BJ (cell line): ENCODE data around the gene ABCB1. TPM values are rescaled to one million over a fixed set of nuclear protein-coding genes. Genes with fewer than 3 reads are reported as not detected.

ENCODE experiments used
- CTCF ChIA-PET: fragments of 350-600 bp; formaldehyde crosslinking; extraction: SDS; loops from one replicate; lab custom pipeline; 2021; ENCODE audit warnings: antibody characterized with exemption, inconsistent platforms; lab: Yijun Ruan, JAX
- POLR2A ChIA-PET: fragments of 300-600 bp; sonication (Branson Sonifier 250); formaldehyde crosslinking; extraction: SDS; loops from one replicate; lab custom pipeline; 2021; ENCODE audit warnings: antibody characterized with exemption; lab: Charles Lee
- DNase-seq: peaks from one replicate; pipeline ENCODE4 v3.0.0-alpha.2; 2011; ENCODE audit warnings: low read depth
- H3K27me3 ChIP-seq: 2 replicates; pipeline ENCODE4 v1.6.0; 2011; ENCODE audit warnings: low read length; ENCODE audit not compliant: control insufficient read depth, insufficient read depth
- H3K36me3 ChIP-seq: 2 replicates; pipeline ENCODE4 v1.5.1; 2011; ENCODE audit warnings: low read length; ENCODE audit not compliant: control insufficient read depth, insufficient read depth
- H3K4me3 ChIP-seq: 2 replicates; pipeline ENCODE4 v1.5.1; 2011; ENCODE audit warnings: low read depth, mild to moderate bottlenecking, control low read depth, low read length
- polyA plus RNA-seq: library from polyadenylated mRNA; depleted of rRNA; stranded (reverse); fragments of >200 nt; gene quantifications from 2 replicates; pipeline ENCODE4 v1.2.3, GENCODE V29; 2011
- TF ChIP-seq, protein P1 (sequence below): IDR thresholded peaks from 2 replicates; pipeline ENCODE4 v1.5.1; 2011; ENCODE audit warnings: low read depth, mild to moderate bottlenecking, control low read depth, inconsistent platforms, low read length, moderate library complexity; ENCODE audit not compliant: insufficient read depth

Gene ABCB1
- polyA plus RNA-seq, 1 experiment: 0.25 TPM

DNA sequence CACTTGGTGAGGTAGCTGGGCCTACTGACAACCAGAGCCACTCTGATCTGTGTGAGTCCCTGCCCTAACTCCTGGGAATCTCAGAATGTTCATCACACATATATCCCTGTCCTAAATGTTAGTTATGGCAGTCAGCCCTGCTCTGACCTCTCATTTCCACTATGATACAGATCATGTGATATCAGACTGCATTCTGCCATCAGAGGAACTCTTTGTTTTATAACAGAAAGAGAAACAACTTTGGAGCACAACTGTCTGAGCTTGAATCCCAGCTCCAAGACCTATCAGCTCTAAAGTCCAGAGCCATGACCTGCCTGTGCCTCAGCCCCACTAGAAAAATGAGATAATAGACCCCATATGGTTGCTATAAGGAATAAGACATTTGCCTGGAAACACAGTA lies 70.6 kb downstream of the ABCB1 start:
- ChIA-PET POLR2A (no interaction called here), CTCF (no interaction called here)
- no peak overlapping the region for H3K4me3 ChIP-seq
- H3K27me3 ChIP-seq: no peaks in the 10 kb centered on the region
- TF ChIP-seq, protein P1, sequence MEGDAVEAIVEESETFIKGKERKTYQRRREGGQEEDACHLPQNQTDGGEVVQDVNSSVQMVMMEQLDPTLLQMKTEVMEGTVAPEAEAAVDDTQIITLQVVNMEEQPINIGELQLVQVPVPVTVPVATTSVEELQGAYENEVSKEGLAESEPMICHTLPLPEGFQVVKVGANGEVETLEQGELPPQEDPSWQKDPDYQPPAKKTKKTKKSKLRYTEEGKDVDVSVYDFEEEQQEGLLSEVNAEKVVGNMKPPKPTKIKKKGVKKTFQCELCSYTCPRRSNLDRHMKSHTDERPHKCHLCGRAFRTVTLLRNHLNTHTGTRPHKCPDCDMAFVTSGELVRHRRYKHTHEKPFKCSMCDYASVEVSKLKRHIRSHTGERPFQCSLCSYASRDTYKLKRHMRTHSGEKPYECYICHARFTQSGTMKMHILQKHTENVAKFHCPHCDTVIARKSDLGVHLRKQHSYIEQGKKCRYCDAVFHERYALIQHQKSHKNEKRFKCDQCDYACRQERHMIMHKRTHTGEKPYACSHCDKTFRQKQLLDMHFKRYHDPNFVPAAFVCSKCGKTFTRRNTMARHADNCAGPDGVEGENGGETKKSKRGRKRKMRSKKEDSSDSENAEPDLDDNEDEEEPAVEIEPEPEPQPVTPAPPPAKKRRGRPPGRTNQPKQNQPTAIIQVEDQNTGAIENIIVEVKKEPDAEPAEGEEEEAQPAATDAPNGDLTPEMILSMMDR: no peak
- H3K36me3 ChIP-seq: no peaks in the 10 kb centered on the region
- no peak for DNase-seq

DNA sequence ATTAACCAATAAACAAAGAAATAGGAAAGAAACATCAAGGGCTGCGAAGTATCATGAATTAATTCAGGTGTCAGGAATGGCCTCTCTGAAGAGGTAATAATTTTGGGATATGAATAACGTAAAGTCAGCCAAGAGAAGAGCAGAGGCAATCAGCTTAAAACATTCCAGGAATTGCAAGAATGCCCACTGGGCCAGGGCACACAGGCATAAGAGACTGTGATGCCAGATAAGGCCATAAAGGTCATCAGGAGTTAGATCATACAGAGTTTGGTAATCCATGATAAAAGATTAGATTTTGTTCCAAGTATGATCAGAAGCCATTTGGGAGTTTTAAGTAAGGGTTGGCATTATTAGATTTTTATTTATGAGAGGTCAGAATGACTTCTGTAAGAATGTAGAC lies 72.0 kb downstream of the ABCB1 start:
- H3K36me3 ChIP-seq: no peaks in the 10 kb centered on the region
- no peaks in the 10 kb centered on the region for H3K27me3 ChIP-seq
- TF ChIP-seq, protein P1: no peak
- ChIA-PET CTCF (no interaction called here), POLR2A (no interaction called here)
- DNase-seq: no peak
- H3K4me3 ChIP-seq: no peak overlapping the region

DNA sequence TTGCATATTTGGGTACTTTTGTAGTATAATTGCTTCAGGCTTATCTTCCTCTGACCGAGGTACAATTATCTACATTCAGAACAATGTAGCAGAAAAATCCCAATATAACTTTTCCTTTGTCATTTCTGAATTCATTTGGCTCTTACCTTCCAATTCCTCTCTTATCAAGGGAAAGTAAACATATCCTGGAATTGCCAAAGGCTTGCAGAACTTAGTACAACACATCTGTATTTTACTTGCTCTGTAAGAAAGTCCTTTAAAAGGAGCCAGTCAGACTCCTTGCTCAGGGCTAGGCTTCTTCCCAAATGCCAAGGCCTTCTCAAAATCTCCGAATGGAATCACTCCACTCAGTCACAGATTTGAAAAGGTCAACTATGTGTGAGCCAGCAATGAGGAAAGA lies 81.9 kb downstream of the ABCB1 start:
- TF ChIP-seq, protein P1: no peak
- CTCF ChIA-PET: interaction anchor here (0.5 kb wide), 1 partner anchor 224 kb away, joined by 3 read pairs; no protein-coding TSS in a partner anchor
- POLR2A ChIA-PET: no interaction called here
- no peaks in the 10 kb centered on the region for H3K27me3 ChIP-seq
- H3K36me3 ChIP-seq: no peaks in the 10 kb centered on the region
- no peak for DNase-seq
- no peak overlapping the region for H3K4me3 ChIP-seq

DNA sequence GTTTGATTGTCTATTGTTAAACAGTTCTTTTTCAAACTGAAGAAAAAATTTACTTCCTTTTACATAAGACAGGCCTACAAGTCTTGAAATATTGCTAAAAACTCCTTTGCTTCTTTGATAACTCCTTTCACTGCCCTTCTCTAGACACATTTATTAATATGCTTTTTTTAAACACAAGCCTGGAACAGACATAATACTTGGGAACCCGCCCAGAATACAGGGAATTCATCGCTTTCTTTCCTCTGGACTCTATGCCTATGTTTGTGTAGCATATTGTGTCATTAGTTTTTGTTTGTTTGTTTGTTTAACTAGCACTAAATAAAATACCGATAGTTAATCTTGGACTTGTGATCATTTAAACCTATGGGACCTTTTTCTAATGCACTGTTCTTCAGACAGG lies 82.8 kb downstream of the ABCB1 start:
- Histone ChIP-seq H3K36me3 (no peaks in the 10 kb centered on the region), H3K4me3 (no peak overlapping the region), H3K27me3 (no peaks in the 10 kb centered on the region; the same call in 1 of the 2 replicates)
- ChIA-PET POLR2A (no interaction called here), CTCF (interaction anchor here (0.6 kb wide), 1 partner anchor 48 kb away, joined by 3 read pairs; no protein-coding TSS in a partner anchor)
- DNase-seq: no peak
- TF ChIP-seq, protein P1: no peak

DNA sequence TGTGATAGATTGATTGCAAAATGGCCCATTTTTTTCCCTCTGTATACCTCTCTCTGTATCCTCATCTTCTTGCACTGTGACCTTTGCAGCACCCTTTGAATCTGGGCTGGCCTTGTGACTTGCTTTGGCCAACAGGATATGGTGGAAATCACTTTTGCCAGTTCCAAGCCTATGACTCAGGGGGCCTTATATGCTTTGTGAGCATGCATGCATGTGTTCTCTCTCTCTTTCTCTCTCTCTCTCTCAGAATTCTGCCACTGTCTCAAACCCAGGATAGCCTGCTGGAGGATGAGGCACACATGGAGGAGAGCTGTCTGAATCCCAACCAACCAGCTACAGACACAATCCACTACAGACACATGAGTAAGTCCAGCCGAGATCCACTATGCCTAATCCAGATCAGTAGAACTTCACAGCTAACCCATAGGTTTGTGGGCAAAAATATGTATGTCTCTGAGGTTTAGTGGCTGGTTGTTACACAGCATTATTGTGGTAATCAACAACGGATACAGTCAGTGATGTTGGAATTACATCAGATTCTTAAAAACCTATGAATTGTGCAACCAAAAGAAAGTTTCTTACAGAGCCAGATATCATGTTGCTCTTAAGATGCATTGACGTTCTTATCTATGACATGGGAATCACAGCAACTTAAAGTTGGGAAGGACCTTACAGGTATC lies 83.4 kb downstream of the ABCB1 start:
- POLR2A ChIA-PET: no interaction called here
- no peaks in the 10 kb centered on the region; the same call in 1 of the 2 replicates for H3K27me3 ChIP-seq
- TF ChIP-seq, protein P1: no peak
- no peaks in the 10 kb centered on the region for H3K36me3 ChIP-seq
- H3K4me3 ChIP-seq: no peak overlapping the region
- DNase-seq: no peak
- CTCF ChIA-PET: interaction anchor here (0.6 to 2.8 kb wide), 2 partner anchors 11 to 49 kb away, joined by 3 to 17 read pairs; no protein-coding TSS in a partner anchor
